ENCODE data around the gene FAM174C.

DNA sequence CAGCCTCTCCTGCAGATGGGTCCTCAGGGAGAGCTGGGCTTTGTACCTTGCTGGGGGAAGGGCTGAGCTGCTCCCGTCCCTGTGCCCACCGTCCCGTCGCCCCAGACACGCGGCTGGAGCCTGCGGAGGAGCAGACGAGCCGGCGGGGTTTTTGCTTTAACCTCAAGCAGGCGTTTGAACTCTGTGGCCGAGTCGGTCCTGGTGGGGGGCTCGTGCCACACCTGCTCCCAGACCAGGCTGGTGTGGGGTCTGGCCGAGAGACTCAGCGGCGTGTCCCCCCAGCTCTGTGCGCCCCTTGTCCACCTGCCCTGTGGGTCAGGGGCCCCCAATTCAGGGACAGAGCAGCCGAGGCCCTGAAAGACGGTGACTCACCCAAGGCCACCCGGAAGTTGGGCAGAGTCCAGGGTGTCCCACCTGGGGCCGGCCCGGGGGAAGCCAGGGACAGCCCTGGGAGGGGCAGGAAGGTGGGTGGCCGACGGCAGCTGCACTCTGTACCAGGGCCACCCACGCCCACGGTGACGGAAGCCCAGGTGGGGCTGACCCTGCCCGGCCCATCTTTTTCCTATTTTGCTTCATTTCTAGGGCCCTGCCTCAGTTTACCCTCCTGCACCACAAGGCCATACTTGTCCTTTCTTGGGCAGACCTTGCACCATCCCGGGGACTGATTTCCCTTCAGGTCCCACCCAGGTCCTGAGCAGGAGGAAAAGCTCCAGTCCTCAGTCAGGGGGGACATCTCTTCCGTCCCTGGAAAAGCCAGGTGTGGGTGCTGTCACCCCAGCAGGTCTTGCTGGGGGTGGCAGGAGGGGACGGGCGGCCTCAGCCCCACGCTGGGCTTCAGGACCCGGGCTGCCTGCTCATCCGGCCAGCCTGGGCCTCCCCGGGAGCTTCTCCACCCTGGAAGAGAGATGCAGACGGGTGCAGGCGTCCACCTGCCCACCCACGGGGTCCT is 15.6 kb downstream of the FAM174C start:
- TF ChIP-seq, protein P1, sequence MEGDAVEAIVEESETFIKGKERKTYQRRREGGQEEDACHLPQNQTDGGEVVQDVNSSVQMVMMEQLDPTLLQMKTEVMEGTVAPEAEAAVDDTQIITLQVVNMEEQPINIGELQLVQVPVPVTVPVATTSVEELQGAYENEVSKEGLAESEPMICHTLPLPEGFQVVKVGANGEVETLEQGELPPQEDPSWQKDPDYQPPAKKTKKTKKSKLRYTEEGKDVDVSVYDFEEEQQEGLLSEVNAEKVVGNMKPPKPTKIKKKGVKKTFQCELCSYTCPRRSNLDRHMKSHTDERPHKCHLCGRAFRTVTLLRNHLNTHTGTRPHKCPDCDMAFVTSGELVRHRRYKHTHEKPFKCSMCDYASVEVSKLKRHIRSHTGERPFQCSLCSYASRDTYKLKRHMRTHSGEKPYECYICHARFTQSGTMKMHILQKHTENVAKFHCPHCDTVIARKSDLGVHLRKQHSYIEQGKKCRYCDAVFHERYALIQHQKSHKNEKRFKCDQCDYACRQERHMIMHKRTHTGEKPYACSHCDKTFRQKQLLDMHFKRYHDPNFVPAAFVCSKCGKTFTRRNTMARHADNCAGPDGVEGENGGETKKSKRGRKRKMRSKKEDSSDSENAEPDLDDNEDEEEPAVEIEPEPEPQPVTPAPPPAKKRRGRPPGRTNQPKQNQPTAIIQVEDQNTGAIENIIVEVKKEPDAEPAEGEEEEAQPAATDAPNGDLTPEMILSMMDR (conservative IDR thresholded peaks at IDR 0.05 in 1 of 2, IDR thresholded peaks at IDR 0.05 in 1 of 2; ENCODE audit: extremely low read depth in 1 of 2, insufficient read depth in 1 of 2, low read depth in 1 of 2, low read length in 2 of 2), result no peak
- TF ChIP-seq EZH2 (IDR thresholded peaks at IDR 0.05; ENCODE audit: borderline replicate concordance, low read length), result no peak
